Stimulated activated CD4-positive, alpha-beta T cell treated with anti-CD3 and anti-CD28 coated beads, TNF-alpha, amount 100 ng/mL, for 48 hours (primary cell): Measurements from ENCODE around the gene FBN2.
"Not testable (repeated sequence)": the region's sequence is repeated elsewhere in the genome, so short reads cannot be mapped to it uniquely, and the experiment has no call there.

ENCODE experiments used
- DNase-seq, 3 donors: peaks; one replicate each; pipeline ENCODE4 v3.0.0-alpha.2; 2020; ENCODE audit warnings: low read depth in 3 of 3

Gene FBN2

GRCh38 chr5:128362370-128362769 lies 175.7 kb downstream of the FBN2 start:
- no peak for DNase-seq

- DNase-seq, result no peak
Measured at GRCh38 chr5:128358826-128359225, 179.2 kb downstream of the FBN2 start.

- no peak for DNase-seq
Measured at GRCh38 chr5:128357226-128357625, 180.8 kb downstream of the FBN2 start.

DNA sequence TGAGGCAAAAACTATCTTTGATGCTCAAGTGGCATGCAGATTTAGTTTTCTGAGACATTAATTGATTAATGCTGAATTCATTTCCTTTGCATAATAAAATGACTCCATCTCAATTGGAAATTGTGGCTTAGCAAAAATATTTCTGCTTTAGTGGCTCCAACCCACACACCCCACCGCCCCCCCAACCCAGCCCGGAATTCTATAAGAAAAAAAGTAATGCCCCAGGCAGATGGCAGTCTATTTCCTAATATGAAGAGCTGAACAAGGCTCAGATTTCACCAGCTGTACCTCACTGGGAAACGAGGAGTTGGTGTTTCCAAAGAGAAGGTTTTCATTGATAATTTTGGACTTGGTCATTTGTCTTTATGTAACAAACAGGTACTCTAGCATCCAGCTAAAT lies 182.1 kb downstream of the FBN2 start:
- no peak for DNase-seq

DNA sequence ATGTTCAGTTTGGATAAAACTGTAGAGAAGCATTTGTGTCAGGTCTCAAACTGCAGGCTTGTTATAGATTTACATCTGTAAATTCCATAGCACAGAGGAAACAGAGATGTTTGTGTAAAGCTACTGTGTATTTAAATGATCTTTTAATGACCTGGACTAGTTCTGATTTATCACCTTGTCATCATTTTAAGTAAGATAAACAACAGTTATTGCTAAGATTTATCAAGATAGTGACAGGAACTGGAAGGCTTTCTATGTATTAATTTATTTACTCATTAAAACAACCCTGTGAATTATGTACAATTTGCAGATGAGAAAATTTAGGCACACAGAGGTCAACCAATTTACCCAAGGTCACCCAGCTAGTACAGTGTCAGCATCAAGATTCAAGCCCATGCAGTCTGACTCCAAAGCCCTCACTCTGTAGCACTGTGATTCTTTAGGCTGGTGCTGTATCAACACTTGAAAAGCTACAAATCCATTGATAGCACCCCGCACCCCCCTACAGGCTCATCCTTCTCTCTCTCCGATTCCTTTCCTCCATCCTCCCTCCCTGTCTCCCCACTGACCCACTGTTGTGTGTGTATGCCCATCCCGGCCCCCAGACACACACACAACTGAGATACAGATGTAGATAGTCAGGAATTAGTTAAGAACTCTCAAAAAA lies 184.5 kb downstream of the FBN2 start:
- DNase-seq, result no peak

DNA sequence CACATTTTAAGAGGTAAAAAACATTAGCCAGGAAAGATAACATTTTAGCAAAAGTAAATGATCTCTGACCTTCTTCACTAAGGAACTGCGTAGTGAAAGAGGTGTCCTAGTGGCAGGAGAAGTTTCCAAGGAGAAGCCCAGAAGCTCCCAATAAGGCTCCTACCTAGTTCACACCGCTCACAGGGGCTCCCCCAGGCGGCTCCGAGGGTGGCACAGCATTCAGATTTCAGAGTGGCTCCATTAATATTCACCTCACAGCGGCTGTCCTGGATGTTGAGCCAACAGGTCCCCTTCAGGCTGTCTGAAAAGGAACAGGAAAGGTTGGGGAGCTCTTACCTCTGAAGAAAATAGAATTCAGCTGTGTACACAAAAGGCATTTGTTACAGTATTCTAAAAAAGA lies 187.3 kb downstream of the FBN2 start:
- no peak for DNase-seq

DNA sequence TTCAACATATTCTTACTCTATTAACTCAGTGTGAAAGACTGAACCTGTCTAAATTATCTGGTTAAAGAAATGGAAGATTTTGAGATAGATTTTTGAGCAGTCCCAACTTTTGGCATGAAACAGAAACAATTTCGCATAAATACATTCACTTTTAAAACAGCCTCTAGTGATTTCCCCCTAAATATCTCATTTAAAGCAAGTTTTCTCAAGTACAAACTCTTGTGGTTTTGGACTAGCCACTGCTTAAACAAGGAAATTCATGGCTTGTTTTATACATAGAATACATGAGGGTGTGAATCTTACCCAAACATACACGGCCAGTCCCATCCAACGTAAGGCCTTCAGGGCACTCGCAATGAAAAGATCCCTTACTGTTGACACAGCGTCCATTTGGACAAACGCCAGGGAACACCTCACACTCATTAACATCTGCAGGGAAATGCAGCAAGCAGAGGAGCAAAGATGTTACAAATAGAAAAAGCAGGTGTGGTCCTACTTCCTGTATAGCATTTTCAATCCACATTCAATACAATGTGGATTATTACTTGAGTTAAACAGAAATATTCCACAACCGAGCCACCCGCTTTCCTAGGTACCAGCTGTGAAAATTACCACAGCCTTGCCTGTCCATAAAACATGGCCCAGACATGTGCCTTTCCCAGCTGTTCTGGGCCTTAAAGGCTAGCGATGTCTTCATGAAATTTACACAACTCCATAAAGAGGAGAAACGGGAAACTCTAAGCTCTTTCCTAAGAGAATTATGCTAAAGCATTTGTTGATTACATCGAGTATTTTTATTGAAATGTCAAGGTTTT lies 188.8 kb downstream of the FBN2 start:
- DNase-seq, result no peak

DNA sequence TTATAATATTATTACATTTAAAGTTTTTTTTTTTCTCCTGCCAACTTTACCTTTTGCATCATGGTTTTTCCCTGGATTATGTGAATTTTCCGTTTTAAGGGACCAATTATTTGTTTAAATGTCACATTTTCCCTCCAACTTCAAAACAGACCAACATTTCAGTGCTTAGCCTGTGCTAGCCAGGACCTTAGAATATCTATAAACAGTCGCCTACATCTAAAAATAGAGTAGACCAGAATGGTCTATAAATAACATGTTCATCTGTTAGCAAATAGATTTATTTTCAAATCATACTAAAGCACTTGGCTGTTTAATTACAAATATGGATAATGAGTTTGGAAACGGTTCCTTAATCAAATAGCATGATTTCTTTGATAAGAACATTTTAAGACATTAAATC lies 192.0 kb downstream of the FBN2 start:
- DNase-seq, result no peak

DNA sequence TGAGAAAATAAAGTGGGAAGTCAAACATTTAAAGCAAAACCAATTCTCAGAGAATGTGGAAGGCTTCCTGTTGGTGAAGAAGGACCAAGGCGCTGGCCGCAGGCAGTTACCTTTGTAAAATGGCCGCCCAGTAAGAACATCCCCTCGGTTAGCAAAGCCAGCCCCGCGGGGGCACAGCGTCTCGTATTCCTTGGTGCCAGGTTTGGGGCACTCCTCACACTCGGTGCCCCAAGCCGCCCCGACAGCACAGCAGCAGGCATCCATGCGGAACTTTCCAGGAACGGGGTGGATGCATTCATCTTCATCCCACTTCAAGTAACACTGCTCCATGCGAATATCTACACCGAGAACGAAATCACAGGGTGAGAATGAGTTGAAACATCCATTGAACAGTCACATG lies 192.8 kb downstream of the FBN2 start:
- DNase-seq, result no peak

GRCh38 chr5:128343168-128343567 lies 194.9 kb downstream of the FBN2 start:
- no peak for DNase-seq

DNA sequence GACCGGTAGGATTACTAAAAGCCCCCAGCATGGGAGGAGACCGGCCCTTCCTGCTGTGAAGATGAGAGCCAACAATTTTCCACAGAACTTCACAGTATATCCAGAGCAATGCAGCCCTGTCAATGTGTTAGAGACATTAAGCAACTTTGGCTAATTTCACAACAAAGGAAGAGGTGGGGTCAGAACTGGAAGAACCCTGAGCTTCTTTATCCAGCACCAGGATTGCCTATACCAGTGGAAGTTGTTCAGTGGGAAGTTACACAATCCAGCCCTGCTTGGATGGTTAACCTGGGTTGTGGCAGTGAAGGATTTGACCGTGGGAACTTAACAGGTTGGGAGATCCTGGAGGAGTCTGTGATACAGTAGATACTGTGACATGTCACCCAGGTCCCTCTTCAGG lies 197.0 kb downstream of the FBN2 start:
- no peak for DNase-seq

DNA sequence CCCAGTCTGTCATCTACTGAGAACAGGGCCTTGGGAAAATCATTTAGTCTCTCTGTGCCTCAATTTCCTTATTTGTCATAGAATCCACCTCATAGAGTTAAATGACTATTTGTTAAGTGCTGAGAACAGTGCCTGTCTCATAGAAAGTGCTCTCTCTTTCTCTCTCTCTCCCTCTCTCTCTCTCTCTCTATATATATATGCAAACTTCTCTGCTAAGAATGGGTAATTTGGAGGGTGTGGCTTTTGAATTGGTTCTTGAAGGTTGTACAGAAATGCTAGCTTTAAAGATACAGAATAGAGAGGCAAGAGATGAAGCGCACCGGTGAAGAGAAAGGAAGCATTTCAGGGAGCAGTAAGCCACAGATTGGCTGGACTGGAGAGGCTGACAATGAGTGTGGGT lies 197.4 kb downstream of the FBN2 start:
- DNase-seq, result no peak

DNA sequence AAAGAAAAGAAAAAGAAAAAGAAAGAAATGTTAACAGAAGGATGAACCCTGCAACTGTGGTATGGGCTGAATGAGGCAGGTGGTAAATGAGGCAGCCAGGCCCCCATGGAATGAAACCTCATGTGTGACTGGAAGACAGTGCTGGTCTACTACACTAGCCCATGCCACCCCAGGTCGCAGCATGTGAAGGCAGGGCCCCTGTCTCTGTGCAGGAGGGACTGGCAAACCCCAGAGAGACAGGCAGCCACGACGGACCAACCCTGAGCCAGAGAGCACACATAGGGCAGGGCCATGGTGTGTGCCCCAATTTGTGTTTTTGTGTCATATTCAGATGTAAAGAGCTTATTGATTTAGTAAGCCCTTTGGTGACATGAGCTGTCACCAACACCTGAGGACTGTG lies 198.5 kb downstream of the FBN2 start:
- DNase-seq, result no peak

DNA sequence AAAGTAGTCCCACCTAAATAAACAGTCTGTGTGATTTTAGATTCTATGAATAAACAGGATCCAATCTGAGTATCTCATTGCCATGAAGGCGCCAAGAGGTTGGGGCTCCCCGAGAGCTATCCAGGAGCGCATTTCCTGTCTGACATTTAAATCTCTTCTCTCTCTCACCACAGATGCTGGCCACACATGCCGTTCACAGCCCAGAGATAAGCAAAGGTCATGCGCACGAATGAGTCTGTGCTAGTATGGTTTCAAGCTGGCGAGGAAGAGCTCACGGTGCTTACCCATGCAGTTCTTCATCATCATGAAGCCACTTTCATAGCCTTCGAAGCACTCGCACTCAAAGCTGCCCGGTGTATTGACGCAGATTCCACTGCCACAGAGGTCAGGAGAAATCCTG lies 199.4 kb downstream of the FBN2 start:
- no peak for DNase-seq

- DNase-seq, result no peak
Measured at GRCh38 chr5:128335339-128335738, 202.7 kb downstream of the FBN2 start.

DNA sequence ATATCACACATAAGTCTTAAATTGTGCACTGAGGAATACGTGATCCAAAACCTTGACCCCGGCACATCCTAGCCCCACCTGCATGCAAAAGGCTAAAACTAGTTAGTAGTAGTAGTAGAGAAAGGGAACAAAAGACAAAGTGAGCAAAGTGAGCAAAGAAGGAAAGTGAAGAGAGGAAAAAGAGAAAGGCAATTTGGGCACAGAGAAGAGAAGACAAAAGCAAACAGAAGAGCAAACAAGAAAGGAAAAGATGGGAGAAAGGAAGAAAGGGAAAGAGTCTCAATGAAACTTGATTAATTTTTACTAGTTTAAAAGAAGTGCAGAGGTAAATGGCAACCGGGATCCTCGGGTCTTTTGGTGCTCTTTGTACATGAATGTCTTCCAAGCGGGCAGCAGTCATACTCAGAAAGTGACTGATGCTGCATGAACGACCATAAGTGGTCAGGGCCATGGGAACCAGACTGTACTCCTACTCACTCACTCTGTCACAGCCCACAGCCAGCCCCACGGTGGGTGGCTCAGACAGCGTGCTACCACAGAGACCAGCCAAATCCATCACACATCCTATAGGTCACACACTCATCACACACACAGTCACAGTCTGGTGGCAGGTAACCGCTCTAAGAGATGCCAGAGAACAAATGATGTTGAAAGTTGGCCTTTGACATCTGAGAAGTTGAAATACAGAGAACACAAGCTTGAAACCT lies 203.9 kb downstream of the FBN2 start:
- DNase-seq, result no peak

DNA sequence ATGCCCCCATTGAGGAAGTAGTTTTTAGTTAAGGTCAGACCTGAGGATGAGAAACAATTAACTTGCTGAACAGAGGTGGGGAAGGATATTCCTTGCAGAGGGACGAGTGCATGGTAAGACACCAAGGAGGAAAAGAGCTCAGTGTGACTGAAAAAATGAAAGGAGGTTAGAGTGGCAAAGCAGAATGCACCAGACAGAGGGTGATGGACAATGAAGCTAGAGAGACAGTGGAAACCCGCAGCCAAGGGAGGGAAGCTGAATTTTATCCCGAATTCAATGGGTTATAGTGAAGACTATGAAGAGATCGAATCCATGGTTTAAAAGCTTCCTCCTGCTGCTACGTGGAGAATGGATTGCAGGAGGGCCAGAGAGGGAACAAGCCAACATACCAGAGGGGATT lies 206.8 kb downstream of the FBN2 start:
- no peak for DNase-seq

GRCh38 chr5:128329386-128329939 lies 208.6 kb downstream of the FBN2 start:
- DNase-seq, result no peak

DNA sequence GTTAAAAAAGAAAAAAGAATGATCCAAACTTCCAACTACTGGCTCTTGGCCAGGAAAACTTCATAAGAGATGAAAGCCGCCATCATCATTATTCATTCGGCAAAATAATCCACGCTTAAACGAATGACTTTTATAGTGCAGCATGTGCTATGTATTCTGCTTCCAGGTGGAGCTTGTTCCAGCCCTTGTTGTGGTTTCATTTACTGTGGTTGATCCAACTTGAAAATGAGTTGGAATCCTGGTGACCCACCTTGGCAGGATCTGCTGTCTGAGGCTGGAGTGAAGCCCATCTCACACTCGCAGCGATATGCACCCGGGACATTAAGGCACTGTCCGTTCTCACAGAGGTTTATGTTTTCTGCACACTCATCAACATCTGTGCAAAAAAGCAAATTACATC lies 209.6 kb downstream of the FBN2 start:
- no peak for DNase-seq

GRCh38 chr5:128328007-128328406 lies 210.0 kb downstream of the FBN2 start:
- DNase-seq, result no peak

DNA sequence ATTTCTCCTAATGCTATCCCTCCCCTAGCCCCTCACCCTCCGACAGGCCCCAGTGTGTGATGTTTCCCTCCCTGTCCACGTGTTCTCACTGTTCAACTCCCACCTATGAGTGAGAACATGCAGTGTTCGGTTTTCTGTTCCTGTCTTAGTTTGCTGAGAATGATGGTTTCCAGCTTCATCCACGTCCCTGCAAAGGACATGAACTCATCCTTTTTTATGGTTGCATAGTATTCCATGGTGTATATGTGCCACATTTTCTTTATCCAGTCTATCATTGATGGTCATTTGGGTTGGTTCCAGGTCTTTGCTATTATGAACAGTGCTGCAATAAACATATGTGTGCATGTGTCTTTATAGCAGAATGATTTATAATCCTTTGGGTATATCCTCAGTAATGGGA lies 216.6 kb downstream of the FBN2 start:
- not testable (repeated sequence) for DNase-seq

- DNase-seq, result no peak
Measured at GRCh38 chr5:128318691-128319090, 219.4 kb downstream of the FBN2 start.

DNA sequence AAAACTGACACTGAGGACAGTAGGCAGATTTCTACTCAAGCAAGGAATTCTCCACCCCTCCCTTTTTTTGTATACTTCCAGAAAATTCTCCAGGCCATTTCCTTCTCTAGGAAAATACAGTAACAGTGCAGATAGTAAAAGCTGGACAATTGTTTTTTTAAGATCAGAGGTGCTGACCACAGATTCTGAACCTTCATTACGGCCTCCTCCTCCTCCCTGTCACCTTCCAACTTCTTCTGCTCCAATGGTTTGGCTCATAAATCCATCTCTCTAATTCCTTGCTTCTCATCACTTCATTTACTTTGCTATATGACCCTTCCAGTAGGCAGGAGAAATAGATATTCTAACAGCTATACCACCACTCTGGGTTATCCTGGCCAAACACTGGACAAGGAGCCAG lies 220.6 kb downstream of the FBN2 start:
- no peak for DNase-seq
